B cell (primary cell): Measurements from ENCODE around the gene SRD5A3. TPM values are rescaled to one million over a fixed set of nuclear protein-coding genes. Genes with fewer than 3 reads are reported as not detected.
"Not testable (repeated sequence)": the region's sequence is repeated elsewhere in the genome, so short reads cannot be mapped to it uniquely, and the experiment has no call there.

Source experiments
- ATAC-seq: fragments of 200-7000 bp; cut with Tn5 transposase; one replicate; pipeline ENCODE4 v1.10.0; 2021; ENCODE audit warnings: low read depth, mild to moderate bottlenecking, moderate number of reproducible peaks, moderate library complexity
- CTCF ChIA-PET: fragments of 350-600 bp; sonication (Branson Sonifier 250); formaldehyde crosslinking; loops from one replicate; lab custom pipeline; 2021; ENCODE audit warnings: antibody characterized with exemption, inconsistent platforms; lab: Charles Lee
- POLR2A ChIA-PET: fragments of 350-600 bp; sonication (Branson Sonifier 250); formaldehyde crosslinking; loops from one replicate; lab custom pipeline; 2021; ENCODE audit warnings: antibody characterized with exemption; lab: Charles Lee
- DNase-seq: peaks from one replicate; pipeline ENCODE4 v3.0.0; 2013
- H2AFZ ChIP-seq: 2 replicates; pipeline ENCODE4 v1.6.1; 2012; ENCODE audit warnings: mild to moderate bottlenecking, low read depth, low read length; ENCODE audit not compliant: insufficient read depth, poor library complexity, severe bottlenecking
- H3K27ac ChIP-seq, 2 donors: 1 replicate in 1 of 2; 2 replicates in 1 of 2; pipeline ENCODE4 v1.5.1; 2012 to 2013; ENCODE audit warnings: low read length in 2 of 2, mild to moderate bottlenecking in 2 of 2, moderate library complexity in 1 of 2
- H3K27me3 ChIP-seq, 4 experiments: fragments of 200-600 bp in 1 of 4; sonication (generic) in 1 of 4; replicated peaks in 1 of 4; 1 replicate in 2 of 4; 2 replicates in 2 of 4; pipeline versions ENCODE4 v1.6.1 to v1.7.0; 2013 to 2016; ENCODE audit warnings: low read length in 3 of 4, mild to moderate bottlenecking in 2 of 4, mixed read lengths in 1 of 4, moderate library complexity in 1 of 4; ENCODE audit not compliant: insufficient read depth in 4 of 4, control insufficient read depth in 3 of 4; ENCODE audit errors: control extremely low read depth in 1 of 4
- H3K36me3 ChIP-seq, 2 experiments: replicated peaks in 1 of 2; 1 replicate in 1 of 2; 2 replicates in 1 of 2; pipeline versions ENCODE4 v1.6.1 to v1.7.1; 2013; ENCODE audit warnings: low read length in 1 of 2; ENCODE audit not compliant: insufficient read depth in 2 of 2, control insufficient read depth in 1 of 2; ENCODE audit errors: control extremely low read depth in 1 of 2, extremely low read depth in 1 of 2
- H3K4me1 ChIP-seq, 2 donors: fragments of 200-600 bp in 1 of 2; sonication (generic) in 1 of 2; 1 replicate in 1 of 2; 2 replicates in 1 of 2; pipeline versions ENCODE4 v1.5.1 to v1.6.1; 2013 to 2017; ENCODE audit warnings: low read length in 2 of 2; ENCODE audit not compliant: control insufficient read depth in 2 of 2, insufficient read depth in 2 of 2
- H3K4me2 ChIP-seq: replicated peaks from 2 replicates; pipeline ENCODE3; 2012; ENCODE audit warnings: mild to moderate bottlenecking, low read depth, low read length; ENCODE audit not compliant: poor library complexity, severe bottlenecking
- H3K4me3 ChIP-seq, 5 experiments: fragments of 200-600 bp in 1 of 5; sonication (generic) in 1 of 5; 1 replicate in 3 of 5; 2 replicates in 2 of 5; pipeline versions ENCODE4 v1.5.1 to v1.7.0; 2011 to 2016; ENCODE audit warnings: low read length in 4 of 5, mild to moderate bottlenecking in 4 of 5, low read depth in 2 of 5, control low read depth in 1 of 5, moderate library complexity in 1 of 5; ENCODE audit not compliant: insufficient read depth in 1 of 5; ENCODE audit errors: control extremely low read depth in 1 of 5, extremely low read depth in 1 of 5
- H3K79me2 ChIP-seq: fragments of 200-600 bp; sonication (generic); one replicate; pipeline ENCODE4 v1.6.0; 2016; ENCODE audit warnings: low read length; ENCODE audit not compliant: control insufficient read depth, insufficient read depth
- H3K9ac ChIP-seq: fragments of 200-600 bp; sonication (generic); 2 replicates; pipeline ENCODE4 v1.6.1; 2017; ENCODE audit warnings: mild to moderate bottlenecking, low read length, moderate library complexity
- H3K9me3 ChIP-seq, 3 donors: one replicate each; pipeline versions ENCODE4 v1.6.1 to v1.7.1; 2013; ENCODE audit warnings: low read length in 2 of 3; ENCODE audit not compliant: control insufficient read depth in 2 of 3, insufficient read depth in 1 of 3; ENCODE audit errors: control extremely low read depth in 1 of 3
- H4K20me1 ChIP-seq: 2 replicates; pipeline ENCODE4 v1.6.0; 2012; ENCODE audit warnings: mild to moderate bottlenecking, low read length; ENCODE audit not compliant: insufficient read depth, control insufficient read depth, poor library complexity, severe bottlenecking
- H3K27ac Mint-ChIP-seq: one replicate; pipeline ENCODE4 v1.8.0; 2021; ENCODE audit warnings: mixed read lengths
- H3K27me3 Mint-ChIP-seq: one replicate; pipeline ENCODE4 v1.8.0; 2021; ENCODE audit warnings: mixed read lengths
- H3K4me1 Mint-ChIP-seq: one replicate; pipeline ENCODE4 v1.8.0; 2021; ENCODE audit warnings: mixed read lengths
- H3K4me3 Mint-ChIP-seq: one replicate; pipeline ENCODE4 v1.8.0; 2021; ENCODE audit warnings: mixed read lengths
- H3K9me3 Mint-ChIP-seq: one replicate; pipeline ENCODE4 v1.8.0; 2022; ENCODE audit warnings: mixed read lengths; ENCODE audit not compliant: insufficient read depth
- EZH2 ChIP-seq: IDR thresholded peaks from 2 replicates; pipeline ENCODE4 v1.6.1; 2012; ENCODE audit warnings: borderline replicate concordance, low read depth, mild to moderate bottlenecking, moderate library complexity, low read length; ENCODE audit not compliant: insufficient read depth, poor library complexity, severe bottlenecking
- WGBS: methylation state at CpG from one replicate; pipeline ENCODE4 v1.1.5; 2013; ENCODE audit warnings: missing lambda C conversion rate; ENCODE audit not compliant: insufficient coverage; 5-methylcytosine and 5-hydroxymethylcytosine counted together
- intact Hi-C: fragments of 100-400 bp; cut with micrococcal nuclease; formaldehyde crosslinking; loops from one replicate; pipeline ENCODE4 v1.10.0; 2022
- polyA plus RNA-seq: library from polyadenylated mRNA; depleted of rRNA; stranded (reverse); fragments of >200 nt; gene quantifications from 2 replicates; pipeline ENCODE4 v1.2.3, GENCODE V29; 2012
- total RNA-seq, 2 donors: library from RNA; stranded (reverse); fragments of 120-200 nt in 1 of 2; gene quantifications; 1 replicate in 1 of 2; 2 replicates in 1 of 2; pipeline versions ENCODE4 v1.2.3 to v1.2.4, GENCODE V29; 2013 to 2022
- TF ChIP-seq, protein P1 (sequence below): fragments of 200-600 bp; IDR thresholded peaks from one replicate; pipeline ENCODE4 v1.8.0; 2022; ENCODE audit warnings: antibody characterized with exemption, mild to moderate bottlenecking

SRD5A3 gene
- total and polyA plus RNA-seq, 2 donors (not counting 1 experiment from before 2014, with no cell fraction given) = 0.88 to 3.6 TPM

DNA sequence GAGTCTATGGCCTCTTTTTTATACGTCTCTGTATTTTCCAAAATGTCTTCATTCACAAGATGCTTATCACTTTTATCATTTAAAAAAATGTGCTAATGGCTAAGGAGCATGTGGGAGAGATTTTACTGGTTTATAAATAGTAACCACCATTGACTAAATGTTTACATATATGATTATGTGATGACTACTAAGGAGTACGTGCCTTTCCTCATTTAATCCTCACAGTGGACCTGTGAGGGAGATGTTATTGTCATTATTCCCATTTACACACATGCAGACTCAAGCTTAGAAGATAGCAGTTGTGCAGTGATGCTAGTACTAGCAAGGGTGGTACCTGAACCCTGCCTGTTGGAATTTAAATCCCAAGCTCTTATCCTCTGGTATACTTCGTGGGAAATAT lies 2.4 kb downstream of the SRD5A3 start:
- Mint-ChIP-seq H3K4me1 (peaks cover 10% of the 10 kb centered on the region), H3K27me3 (no peaks in the 10 kb centered on the region), H3K4me3 (no peak overlapping the region), H3K9me3 (no peaks in the 10 kb centered on the region), H3K27ac (no peak overlapping the region)
- Histone ChIP-seq H3K4me1 (peaks cover 4 to 9% of the 10 kb centered on the region in 2 donors), H3K4me3 (no peak overlapping the region), H3K4me2 (no peak overlapping the region), H3K9me3 (peaks cover 0 to 3% (median 0%) of the 10 kb centered on the region in 3 donors), H3K36me3 (no peaks in the 10 kb centered on the region), H3K9ac (no peak overlapping the region), H3K27ac (no peak overlapping the region), H3K79me2 (no peaks in the 10 kb centered on the region), H2AFZ (no peak overlapping the region), H3K27me3 (no peaks in the 10 kb centered on the region), H4K20me1 (no peaks in the 10 kb centered on the region)
- CTCF ChIA-PET = interaction anchor here (1.6 to 4.2 kb wide), 2 partner anchors 47 to 199 kb away, joined by 4 to 29 read pairs; partner anchors contain the start of gene TMEM165
- no peak for ATAC-seq
- intact Hi-C loops = loop anchor here (5.0 kb wide), 1 partner anchor 599 kb away; the partner anchor contains the start of gene CEP135
- POLR2A ChIA-PET = no interaction called here
- WGBS = no CpG with 5 or more reads among the region's 3 CpGs
- DNase-seq = no peak
- TF ChIP-seq, protein P1, sequence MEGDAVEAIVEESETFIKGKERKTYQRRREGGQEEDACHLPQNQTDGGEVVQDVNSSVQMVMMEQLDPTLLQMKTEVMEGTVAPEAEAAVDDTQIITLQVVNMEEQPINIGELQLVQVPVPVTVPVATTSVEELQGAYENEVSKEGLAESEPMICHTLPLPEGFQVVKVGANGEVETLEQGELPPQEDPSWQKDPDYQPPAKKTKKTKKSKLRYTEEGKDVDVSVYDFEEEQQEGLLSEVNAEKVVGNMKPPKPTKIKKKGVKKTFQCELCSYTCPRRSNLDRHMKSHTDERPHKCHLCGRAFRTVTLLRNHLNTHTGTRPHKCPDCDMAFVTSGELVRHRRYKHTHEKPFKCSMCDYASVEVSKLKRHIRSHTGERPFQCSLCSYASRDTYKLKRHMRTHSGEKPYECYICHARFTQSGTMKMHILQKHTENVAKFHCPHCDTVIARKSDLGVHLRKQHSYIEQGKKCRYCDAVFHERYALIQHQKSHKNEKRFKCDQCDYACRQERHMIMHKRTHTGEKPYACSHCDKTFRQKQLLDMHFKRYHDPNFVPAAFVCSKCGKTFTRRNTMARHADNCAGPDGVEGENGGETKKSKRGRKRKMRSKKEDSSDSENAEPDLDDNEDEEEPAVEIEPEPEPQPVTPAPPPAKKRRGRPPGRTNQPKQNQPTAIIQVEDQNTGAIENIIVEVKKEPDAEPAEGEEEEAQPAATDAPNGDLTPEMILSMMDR = no peak
- no peak for TF ChIP-seq EZH2

DNA sequence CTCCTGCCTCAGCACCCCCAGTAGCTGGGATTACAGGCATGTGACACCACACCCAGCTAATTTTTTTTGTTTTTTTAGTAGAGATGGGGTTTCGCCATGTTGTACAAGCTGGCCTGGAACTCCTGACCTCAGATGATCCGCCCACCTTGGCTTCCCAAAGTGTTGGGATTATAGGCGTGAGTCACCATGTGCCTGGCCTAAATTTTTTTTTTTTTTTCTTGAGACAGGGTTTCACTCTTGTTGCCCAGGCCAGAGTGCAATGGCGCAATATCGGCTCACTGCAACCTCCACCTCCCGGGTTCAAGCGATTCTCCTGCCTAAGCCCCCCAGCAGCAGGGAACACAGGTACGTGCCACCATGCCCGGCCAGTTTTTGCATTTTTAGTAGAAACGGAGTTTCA lies 4.8 kb downstream of the SRD5A3 start:
- H3K4me1 ChIP-seq, intact Hi-C loops, H3K27me3 Mint-ChIP-seq, H3K4me3 ChIP-seq, H3K79me2 ChIP-seq, DNase-seq, ATAC-seq, H3K4me3 Mint-ChIP-seq, H3K4me1 Mint-ChIP-seq, POLR2A ChIA-PET, H3K27ac ChIP-seq, H3K27me3 ChIP-seq, H3K9me3 Mint-ChIP-seq, H4K20me1 ChIP-seq, H3K9me3 ChIP-seq, H3K9ac ChIP-seq, H3K36me3 ChIP-seq, H3K27ac Mint-ChIP-seq, H2AFZ ChIP-seq, H3K4me2 ChIP-seq: not testable (repeated sequence)
- CTCF ChIA-PET = interaction anchor here (0.7 kb wide), 1 partner anchor 39 kb away, joined by 4 read pairs; no protein-coding TSS in a partner anchor
- 97% methylated on average over 10 of the region's 10 CpGs for WGBS
